HepG2 (cell line): ENCODE data around the gene ZNF75A. TPM values are rescaled to one million over a fixed set of nuclear protein-coding genes. Genes with fewer than 3 reads are reported as not detected.

Experiments
- BHLHE40 ChIP-seq: IDR thresholded peaks from 2 replicates; pipeline ENCODE4 v1.6.1; 2011; ENCODE audit warnings: low read length, improper control_type of control experiment
- ERF ChIP-seq: IDR thresholded peaks from 2 replicates; pipeline ENCODE4 v1.6.1; 2018; ENCODE audit warnings: missing biosample characterization, missing genetic modification reagents
- HNRNPL ChIP-seq: fragments of 200-400 bp; formaldehyde crosslinking; IDR thresholded peaks from 2 replicates; pipeline ENCODE4 v1.6.1; 2017; ENCODE audit warnings: mild to moderate bottlenecking, low read depth, low read length
- JUND ChIP-seq: sonication (generic); formaldehyde crosslinking; IDR thresholded peaks from 2 replicates; pipeline ENCODE4 v1.8.0; 2022; ENCODE audit warnings: mild to moderate bottlenecking, missing genetic modification reagents
- MTF2 ChIP-seq: sonication (generic); formaldehyde crosslinking; IDR thresholded peaks from 2 replicates; pipeline ENCODE4 v1.5.0; 2020; ENCODE audit warnings: missing genetic modification reagents, borderline replicate concordance
- MYC ChIP-seq: sonication (generic); formaldehyde crosslinking; IDR thresholded peaks from 2 replicates; pipeline ENCODE4 v1.9.0; 2021; ENCODE audit warnings: missing genetic modification reagents, borderline replicate concordance
- PAF1 ChIP-seq: IDR thresholded peaks from 2 replicates; pipeline ENCODE4 v1.6.1; 2016; ENCODE audit warnings: missing genetic modification reagents, missing compliant biosample characterization
- RELA ChIP-seq: sonication (generic); formaldehyde crosslinking; IDR thresholded peaks from 2 replicates; pipeline ENCODE4 v1.4.0; 2020; ENCODE audit warnings: missing genetic modification reagents
- SAP130 ChIP-seq: IDR thresholded peaks from 2 replicates; pipeline ENCODE4 v1.6.1; 2016; ENCODE audit warnings: low read depth
- SKI ChIP-seq: fragments of 450-650 bp; IDR thresholded peaks from one replicate; pipeline ENCODE4 v1.6.1; 2018; ENCODE audit warnings: mild to moderate bottlenecking; ENCODE audit not compliant: partially characterized antibody
- ZFX ChIP-seq: sonication (generic); formaldehyde crosslinking; IDR thresholded peaks from 2 replicates; pipeline ENCODE4 v1.4.0; 2020; ENCODE audit warnings: mild to moderate bottlenecking, low read depth, missing genetic modification reagents, moderate library complexity
- ZNF263 ChIP-seq: sonication (generic); formaldehyde crosslinking; IDR thresholded peaks from 2 replicates; pipeline ENCODE4 v1.4.0; 2020; ENCODE audit warnings: missing genetic modification reagents
- ZNF264 ChIP-seq: sonication (generic); formaldehyde crosslinking; IDR thresholded peaks from 2 replicates; pipeline ENCODE4 v1.4.0; 2020; ENCODE audit warnings: missing genetic modification reagents
- ZNF713 ChIP-seq: sonication (generic); formaldehyde crosslinking; IDR thresholded peaks from 2 replicates; pipeline ENCODE4 v1.4.0; 2020; ENCODE audit warnings: mild to moderate bottlenecking, missing genetic modification reagents
- ZNF768 ChIP-seq: sonication (generic); formaldehyde crosslinking; IDR thresholded peaks from 2 replicates; pipeline ENCODE4 v1.4.0; 2020; ENCODE audit warnings: missing genetic modification reagents
- polyA plus RNA-seq, 8 experiments: library from polyadenylated mRNA; depleted of rRNA in 3 of 8; stranded (reverse) in 7 of 8; unstranded in 1 of 8; fragments of >200 nt; fragmentation: Illumina TruSeq in 4 of 8; extraction: Trizol in 4 of 8; gene quantifications; 2 replicates each; pipeline versions ENCODE4 v1.2.1 to v1.2.3, GENCODE V29; 2011 to 2016; ENCODE audit warnings: low read depth in 4 of 8, missing spikeins in 1 of 8, mixed read lengths in 1 of 8; ENCODE audit not compliant: insufficient read depth in 1 of 8
- total RNA-seq, 5 experiments: library from RNA; depleted of rRNA; stranded (reverse); fragments of >200 nt; fragmentation: Illumina TruSeq; extraction: Trizol; gene quantifications; 2 replicates each; pipeline ENCODE4 v1.2.3, GENCODE V29; 2016; ENCODE audit warnings: low read depth in 1 of 5
- TF ChIP-seq, protein P1 (sequence below): sonication (generic); formaldehyde crosslinking; IDR thresholded peaks from 2 replicates; pipeline ENCODE4 v1.9.0; 2021; ENCODE audit warnings: missing genetic modification reagents, mild to moderate bottlenecking, borderline replicate concordance
- TF ChIP-seq, protein P2 (sequence below): sonication (generic); formaldehyde crosslinking; IDR thresholded peaks from 2 replicates; pipeline ENCODE4 v1.4.0; 2020; ENCODE audit warnings: missing genetic modification reagents
- TF ChIP-seq, protein P3 (sequence below): IDR thresholded peaks from 2 replicates; pipeline ENCODE4 v1.6.1; 2018; ENCODE audit warnings: missing genetic modification reagents, mild to moderate bottlenecking, missing compliant biosample characterization
- TF ChIP-seq, protein P4 (sequence below): sonication (generic); formaldehyde crosslinking; IDR thresholded peaks from 2 replicates; pipeline ENCODE4 v1.4.0; 2020; ENCODE audit warnings: mild to moderate bottlenecking, missing genetic modification reagents
- TF ChIP-seq, protein P5 (sequence below): sonication (generic); formaldehyde crosslinking; IDR thresholded peaks from 2 replicates; pipeline ENCODE4 v1.4.0; 2020; ENCODE audit warnings: missing genetic modification reagents

ZNF75A gene
- total and polyA plus RNA-seq, 2 of the 13 experiments (the other 11 are each of a cell fraction or from before 2014, with no cell fraction given), result 1.4 to 2.1 TPM

DNA sequence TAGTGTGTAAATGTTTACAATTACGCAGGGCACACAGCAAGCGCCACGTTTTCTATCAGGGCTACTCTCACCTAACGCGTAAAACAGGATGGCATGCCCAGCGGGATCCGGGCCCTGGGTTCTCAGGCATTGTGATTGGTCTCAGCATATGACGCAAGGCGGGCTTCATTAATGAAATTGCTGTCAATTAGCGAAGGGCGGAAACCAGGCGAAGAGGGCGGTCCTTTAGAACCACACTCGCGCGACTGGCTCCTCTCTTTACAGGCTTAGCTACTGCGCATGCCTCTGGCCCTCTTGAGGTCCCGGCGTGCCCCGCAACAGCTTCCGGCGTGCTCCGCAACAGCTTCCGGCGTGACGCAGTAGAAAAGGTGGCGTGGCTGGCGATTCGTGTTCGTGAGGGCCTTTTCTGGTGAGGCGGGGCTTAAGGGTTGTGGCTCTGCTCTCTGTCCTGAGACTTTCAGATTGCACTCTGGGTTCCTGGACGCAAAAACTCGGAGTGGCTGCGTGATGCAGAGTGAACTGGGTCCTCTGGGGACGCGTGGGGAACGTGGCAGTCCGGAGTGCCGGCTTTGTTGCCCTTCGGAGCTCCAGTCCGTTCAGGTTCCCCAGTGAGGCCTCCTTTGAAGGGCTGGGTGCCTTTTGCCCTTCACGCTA, 59.6 kb downstream of the ZNF75A start (continued):
- TF ChIP-seq ZFX (peak; percentile 83), SAP130 (peak; percentile 74; the same call in 1 of the 2 replicates), ZNF768 (CRISPR knock-in tag) (no peak), SKI (no peak), BHLHE40 (no peak; the same call in 1 of the 2 replicates), ZNF713 (CRISPR knock-in tag) (no peak), ZNF264 (peak; percentile 40; the same call in 1 of the 2 replicates), MTF2 (CRISPR knock-in tag) (no peak), MYC (CRISPR knock-in tag) (peak; percentile 58; the same call in 1 of the 2 replicates), ZNF263 (no peak), RELA (no peak), PAF1 (CRISPR knock-in tag) (no peak), HNRNPL (no peak), ERF (CRISPR knock-in tag) (no peak), JUND (CRISPR knock-in tag) (no peak)
- TF ChIP-seq, protein P1, sequence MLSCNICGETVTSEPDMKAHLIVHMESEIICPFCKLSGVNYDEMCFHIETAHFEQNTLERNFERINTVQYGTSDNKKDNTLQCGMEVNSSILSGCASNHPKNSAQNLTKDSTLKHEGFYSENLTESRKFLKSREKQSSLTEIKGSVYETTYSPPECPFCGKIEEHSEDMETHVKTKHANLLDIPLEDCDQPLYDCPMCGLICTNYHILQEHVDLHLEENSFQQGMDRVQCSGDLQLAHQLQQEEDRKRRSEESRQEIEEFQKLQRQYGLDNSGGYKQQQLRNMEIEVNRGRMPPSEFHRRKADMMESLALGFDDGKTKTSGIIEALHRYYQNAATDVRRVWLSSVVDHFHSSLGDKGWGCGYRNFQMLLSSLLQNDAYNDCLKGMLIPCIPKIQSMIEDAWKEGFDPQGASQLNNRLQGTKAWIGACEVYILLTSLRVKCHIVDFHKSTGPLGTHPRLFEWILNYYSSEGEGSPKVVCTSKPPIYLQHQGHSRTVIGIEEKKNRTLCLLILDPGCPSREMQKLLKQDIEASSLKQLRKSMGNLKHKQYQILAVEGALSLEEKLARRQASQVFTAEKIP (CRISPR knock-in tag), result no peak
- TF ChIP-seq, protein P2, sequence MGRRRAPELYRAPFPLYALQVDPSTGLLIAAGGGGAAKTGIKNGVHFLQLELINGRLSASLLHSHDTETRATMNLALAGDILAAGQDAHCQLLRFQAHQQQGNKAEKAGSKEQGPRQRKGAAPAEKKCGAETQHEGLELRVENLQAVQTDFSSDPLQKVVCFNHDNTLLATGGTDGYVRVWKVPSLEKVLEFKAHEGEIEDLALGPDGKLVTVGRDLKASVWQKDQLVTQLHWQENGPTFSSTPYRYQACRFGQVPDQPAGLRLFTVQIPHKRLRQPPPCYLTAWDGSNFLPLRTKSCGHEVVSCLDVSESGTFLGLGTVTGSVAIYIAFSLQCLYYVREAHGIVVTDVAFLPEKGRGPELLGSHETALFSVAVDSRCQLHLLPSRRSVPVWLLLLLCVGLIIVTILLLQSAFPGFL (CRISPR knock-in tag), result no peak
- TF ChIP-seq, protein P3, sequence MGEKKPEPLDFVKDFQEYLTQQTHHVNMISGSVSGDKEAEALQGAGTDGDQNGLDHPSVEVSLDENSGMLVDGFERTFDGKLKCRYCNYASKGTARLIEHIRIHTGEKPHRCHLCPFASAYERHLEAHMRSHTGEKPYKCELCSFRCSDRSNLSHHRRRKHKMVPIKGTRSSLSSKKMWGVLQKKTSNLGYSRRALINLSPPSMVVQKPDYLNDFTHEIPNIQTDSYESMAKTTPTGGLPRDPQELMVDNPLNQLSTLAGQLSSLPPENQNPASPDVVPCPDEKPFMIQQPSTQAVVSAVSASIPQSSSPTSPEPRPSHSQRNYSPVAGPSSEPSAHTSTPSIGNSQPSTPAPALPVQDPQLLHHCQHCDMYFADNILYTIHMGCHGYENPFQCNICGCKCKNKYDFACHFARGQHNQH, result no peak
- TF ChIP-seq, protein P4, sequence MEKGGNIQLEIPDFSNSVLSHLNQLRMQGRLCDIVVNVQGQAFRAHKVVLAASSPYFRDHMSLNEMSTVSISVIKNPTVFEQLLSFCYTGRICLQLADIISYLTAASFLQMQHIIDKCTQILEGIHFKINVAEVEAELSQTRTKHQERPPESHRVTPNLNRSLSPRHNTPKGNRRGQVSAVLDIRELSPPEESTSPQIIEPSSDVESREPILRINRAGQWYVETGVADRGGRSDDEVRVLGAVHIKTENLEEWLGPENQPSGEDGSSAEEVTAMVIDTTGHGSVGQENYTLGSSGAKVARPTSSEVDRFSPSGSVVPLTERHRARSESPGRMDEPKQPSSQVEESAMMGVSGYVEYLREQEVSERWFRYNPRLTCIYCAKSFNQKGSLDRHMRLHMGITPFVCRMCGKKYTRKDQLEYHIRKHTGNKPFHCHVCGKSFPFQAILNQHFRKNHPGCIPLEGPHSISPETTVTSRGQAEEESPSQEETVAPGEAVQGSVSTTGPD, result no peak
- TF ChIP-seq, protein P5, sequence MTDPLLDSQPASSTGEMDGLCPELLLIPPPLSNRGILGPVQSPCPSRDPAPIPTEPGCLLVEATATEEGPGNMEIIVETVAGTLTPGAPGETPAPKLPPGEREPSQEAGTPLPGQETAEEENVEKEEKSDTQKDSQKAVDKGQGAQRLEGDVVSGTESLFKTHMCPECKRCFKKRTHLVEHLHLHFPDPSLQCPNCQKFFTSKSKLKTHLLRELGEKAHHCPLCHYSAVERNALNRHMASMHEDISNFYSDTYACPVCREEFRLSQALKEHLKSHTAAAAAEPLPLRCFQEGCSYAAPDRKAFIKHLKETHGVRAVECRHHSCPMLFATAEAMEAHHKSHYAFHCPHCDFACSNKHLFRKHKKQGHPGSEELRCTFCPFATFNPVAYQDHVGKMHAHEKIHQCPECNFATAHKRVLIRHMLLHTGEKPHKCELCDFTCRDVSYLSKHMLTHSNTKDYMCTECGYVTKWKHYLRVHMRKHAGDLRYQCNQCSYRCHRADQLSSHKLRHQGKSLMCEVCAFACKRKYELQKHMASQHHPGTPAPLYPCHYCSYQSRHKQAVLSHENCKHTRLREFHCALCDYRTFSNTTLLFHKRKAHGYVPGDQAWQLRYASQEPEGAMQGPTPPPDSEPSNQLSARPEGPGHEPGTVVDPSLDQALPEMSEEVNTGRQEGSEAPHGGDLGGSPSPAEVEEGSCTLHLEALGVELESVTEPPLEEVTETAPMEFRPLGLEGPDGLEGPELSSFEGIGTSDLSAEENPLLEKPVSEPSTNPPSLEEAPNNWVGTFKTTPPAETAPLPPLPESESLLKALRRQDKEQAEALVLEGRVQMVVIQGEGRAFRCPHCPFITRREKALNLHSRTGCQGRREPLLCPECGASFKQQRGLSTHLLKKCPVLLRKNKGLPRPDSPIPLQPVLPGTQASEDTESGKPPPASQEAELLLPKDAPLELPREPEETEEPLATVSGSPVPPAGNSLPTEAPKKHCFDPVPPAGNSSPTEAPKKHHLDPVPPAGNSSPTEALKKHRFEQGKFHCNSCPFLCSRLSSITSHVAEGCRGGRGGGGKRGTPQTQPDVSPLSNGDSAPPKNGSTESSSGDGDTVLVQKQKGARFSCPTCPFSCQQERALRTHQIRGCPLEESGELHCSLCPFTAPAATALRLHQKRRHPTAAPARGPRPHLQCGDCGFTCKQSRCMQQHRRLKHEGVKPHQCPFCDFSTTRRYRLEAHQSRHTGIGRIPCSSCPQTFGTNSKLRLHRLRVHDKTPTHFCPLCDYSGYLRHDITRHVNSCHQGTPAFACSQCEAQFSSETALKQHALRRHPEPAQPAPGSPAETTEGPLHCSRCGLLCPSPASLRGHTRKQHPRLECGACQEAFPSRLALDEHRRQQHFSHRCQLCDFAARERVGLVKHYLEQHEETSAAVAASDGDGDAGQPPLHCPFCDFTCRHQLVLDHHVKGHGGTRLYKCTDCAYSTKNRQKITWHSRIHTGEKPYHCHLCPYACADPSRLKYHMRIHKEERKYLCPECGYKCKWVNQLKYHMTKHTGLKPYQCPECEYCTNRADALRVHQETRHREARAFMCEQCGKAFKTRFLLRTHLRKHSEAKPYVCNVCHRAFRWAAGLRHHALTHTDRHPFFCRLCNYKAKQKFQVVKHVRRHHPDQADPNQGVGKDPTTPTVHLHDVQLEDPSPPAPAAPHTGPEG (CRISPR knock-in tag), result no peak
